Measurements from ENCODE around the gene MRPL53.
A peak's percentile ranks its signal among the peaks of the same experiment; 100 is the strongest.

MRPL53 gene

DNA sequence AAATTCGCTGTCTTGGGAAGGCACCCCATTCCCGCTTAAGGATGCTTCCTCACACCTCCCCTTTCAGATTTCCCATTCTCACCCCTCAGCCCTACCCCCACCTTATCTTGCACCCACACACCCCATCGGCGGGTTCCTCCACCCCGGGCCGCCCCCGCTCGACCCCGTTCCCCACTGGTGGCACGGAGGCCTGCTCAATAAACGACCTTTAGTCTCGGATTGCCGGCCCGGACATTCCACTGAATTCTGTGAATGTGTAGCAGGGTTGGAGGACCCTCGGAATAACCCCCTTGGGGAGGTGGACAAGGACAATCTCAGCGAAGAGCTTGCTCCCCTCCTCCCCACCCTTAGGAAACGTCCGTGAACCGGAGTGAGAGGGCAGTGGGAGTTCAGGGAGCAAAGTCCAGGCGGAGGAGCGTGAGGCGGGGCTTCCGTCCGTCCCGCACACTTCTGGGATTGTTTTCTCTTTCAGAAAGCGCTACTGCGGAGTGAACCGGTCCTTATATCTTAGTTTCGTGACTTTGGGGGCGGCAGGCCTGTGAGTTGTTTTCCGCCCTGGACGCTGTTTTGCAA lies 29.8 kb upstream of the MRPL53 start:
- DNase-seq: no peak

DNA sequence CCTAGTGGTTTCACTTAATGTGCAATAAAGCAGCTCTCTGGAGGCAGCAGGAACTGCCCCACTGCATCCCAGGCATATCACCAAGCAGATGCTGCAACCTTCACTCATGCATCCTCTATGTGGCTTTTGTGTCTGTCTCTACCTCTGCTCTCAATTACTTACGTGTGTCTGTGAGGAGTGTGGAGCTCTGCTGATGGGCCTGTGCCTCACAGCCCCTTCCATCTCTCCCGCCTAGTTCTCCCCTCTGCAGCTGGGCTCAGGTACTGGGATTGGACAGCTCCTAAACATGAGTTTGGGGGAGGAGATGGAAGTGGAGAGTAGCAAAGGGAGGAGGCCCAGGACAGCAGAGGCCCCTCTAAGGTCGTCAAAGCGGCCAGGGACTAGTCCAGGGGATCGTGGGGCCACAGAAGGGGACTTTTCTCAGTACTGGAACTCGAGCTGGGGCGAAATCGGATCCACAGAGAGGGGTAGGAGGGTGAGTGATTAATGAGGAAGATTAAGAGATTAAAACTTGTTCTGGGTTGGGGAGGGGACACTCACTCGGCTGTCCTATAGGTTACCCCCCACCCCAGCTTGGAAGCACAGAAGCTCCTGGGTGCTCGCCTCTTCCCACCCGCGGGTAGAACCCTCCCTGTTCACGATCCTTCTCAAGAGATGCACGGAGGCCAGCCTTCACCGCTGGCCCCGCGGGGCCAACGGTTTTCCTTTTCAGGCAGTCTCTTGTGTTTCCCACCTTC lies 29.0 kb upstream of the MRPL53 start:
- peak; percentile 69 for DNase-seq

DNA sequence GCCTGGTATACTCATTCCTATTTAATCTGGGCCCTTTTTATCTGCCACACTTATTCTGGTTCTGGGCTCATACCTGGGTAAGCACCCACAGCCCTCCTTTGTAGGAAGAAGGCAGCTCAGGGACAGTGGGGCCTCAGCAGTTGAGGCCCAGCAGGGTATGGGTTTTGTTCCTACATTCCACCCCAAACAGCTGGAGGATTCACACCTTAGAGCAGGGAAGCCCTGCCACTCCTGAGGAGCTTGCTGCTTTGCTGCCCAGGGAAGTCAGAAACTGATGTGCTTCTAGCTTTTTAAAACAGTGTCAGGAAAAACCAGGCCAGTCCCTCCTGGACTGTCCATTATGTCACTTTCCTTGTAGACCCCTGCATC lies 28.1 kb upstream of the MRPL53 start:
- DNase-seq: no peak

DNA sequence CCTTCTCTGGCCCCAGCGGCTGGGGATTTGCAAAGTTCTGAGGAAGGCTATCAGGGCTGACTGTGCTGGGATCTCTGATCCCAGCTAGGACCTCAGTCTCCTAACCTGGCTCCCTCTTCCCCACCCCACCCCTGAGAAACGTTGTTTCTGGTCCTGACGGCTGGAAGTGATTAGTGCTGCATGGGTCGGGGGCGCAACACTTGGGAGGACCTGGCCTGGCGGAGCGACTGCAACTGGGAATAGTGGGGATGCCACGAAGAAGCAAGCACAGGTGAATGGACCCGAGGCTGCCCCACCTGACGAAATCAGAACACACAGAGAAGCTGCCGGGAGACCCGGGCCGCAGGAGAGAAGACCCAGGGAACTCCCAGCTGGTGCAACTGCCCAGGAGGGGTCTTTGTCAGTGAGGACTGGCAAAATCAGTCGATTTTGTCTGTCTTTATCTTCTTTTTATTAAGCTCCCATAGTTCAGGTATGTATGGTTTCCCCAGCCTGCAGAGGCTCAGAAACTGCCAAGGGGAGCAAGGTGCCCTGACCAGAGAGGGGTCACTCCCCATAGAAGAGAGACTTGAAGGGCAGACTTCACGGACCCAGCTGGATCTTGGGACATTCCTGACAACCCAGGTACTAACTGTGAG lies 27.6 kb upstream of the MRPL53 start:
- no peak for DNase-seq

DNA sequence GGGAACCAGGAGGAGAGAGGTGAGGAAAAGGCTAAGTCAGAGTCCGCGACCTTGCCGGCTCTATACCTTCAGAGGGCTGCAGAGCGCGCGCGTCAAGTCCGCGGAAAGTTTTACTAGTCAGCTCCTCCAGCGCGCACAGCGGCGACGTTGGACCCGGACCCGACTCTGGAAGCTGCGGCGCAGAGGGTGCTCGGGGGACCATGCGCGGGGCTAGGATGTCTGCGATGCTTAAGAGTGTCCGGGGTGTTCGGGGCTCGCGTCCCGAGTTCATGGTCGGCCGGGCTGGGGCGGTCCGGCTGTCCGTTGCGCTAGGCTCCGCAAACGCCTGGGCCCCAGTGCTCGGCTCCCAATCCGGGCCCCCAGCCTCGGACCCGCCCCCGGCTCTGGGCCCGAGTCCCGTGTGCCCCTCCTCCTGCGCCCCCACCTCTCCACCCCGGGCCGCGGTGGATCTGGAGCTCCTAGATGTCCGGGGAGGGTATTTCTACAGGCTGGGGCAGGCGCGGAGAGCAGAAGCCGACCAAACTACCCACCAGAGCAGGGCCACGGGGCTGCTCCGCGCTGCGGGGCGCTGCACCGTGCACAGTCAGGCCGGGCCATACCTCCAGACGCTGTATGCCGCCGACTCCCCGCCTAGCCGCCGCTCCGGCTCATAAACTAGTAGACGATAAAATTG lies 26.9 kb upstream of the MRPL53 start, which contains the start of gene LBX2:
TSS of gene LBX2 (minus strand) at position 337 of the 673 bp plus-strand sequence. CDS start at position 271, 66 bp downstream.
- DNase-seq: peak; percentile 70

DNA sequence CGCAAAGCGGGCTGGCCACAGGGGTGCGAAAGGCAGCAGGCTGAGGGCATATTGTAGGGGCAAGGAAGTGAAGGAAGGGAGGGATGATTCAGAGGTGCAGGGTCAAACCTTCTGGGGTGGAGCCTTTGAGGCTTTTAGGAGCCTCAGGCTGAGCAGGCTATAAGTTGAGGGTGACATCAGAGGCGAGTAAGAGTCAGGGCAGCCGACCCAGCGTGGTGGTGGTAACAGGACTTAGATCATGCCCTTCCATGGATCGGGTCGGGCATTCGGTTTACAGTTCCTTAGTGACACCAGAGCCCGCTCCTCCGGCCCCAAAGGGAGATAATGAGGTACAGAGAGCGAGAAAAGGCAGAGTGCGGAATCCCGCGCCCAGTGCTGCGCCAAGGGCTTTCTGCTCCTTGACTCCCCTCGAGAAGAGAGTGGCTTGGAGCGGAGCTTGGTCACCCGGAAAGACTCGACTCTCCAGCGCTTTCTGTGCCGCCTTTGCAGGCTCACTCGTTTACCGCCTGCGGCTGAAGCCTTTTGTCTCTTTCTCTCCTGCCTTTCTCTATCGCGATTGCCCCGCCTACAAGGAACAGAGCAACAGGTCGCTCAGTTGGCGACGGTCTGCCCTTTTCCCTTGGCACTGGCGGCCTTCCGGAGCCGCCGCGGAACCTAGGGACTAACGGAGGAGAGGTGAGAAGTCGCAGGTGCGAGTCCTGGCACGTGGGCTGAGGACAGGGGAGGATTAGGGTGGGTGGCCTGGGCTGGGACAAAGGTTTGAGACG lies 26.2 kb upstream of the MRPL53 start:
- DNase-seq: peak; percentile 73

DNA sequence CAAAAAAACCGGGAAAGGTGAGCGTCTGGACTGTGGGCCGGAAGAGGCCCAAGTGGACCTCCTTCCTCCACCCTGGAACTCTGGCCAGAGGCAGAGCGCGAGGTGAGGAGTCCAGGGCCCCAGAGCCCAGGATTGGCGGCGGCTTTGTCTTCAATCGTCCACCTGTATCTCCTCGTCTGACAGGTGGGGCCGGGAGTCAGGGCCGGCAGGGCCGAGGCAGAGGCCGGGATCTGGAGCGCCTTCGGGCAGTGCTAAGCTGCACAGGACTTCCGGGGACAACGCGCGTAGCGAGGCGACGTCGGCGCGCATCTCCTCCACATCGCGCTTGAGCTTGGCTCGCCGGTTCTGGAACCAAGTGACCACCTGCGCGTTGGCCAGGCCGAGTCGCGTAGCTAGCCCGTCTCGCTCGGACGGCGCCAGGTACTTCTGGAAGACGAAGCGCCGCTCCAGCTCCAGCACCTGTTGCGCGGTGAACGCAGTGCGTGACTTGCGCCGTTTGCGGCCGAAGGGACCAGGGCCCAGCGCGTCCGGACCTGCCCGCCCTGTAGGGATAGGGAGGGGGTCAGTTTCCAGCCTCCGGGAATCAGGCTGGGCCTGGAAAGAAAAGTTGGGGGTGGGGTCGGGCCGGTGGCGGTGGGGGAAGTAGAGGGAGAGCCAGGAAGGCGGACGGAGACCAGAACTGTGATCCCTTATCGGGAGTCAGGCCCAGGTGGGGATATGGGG lies 25.5 kb upstream of the MRPL53 start:
- DNase-seq: peak; percentile 77

DNA sequence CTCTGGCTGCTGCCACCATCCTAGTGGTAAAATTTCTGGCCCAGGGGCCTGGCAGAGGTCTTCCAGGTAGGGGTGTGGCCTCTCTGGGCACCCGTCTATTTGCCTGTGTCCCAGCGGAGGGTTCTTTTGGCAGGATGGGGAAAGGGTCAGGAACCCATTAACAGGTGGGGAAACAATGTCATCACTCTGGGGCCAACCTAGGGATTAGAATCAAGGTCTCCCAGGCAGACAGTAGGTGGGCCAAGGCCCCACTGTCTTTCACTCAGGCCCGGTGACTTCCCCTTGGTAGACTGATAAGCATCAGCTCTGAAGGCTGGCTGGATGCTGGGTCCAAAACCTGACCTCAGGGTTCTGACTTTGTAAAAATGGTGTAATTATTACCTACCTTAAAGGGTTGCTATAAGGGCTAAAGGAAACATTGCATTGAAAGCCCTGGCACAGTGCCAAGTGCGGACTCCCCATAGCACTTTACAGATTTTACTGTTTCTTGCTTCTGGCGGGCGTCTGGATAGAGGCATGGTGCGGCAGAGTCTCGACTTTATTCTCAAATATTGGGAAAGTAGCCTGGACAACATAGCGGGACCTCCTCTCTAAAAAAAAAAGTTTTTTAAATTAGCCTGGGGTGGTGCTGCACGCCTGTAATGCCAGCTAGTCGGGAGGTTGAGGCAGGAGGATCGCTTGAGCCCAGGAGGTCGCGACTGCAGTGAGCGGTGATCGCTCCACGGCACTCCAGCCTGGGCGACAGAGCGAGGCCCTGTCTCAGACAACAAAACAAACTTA lies 24.7 kb upstream of the MRPL53 start:
- peak; percentile 38 for DNase-seq

DNA sequence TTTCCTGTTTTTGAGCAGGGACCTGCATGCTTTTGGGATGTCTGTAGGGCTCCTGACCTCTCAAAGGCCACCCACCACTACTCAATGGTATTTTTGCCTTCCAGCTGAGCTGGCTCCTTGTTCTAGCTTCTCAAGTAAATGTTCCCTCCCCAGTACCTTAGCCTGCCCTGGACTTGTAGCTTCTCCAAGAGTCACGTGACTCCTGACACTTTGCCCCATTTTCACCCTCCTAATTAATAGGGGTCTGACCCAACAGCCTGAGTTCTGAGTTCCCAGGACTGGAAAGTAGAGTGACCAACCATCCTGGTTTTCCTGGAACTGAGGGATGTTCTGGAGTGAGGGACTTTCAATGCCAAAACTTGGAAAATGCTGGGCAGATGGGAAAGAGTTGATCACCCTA lies 23.0 kb upstream of the MRPL53 start:
- DNase-seq: peak; percentile 35

DNA sequence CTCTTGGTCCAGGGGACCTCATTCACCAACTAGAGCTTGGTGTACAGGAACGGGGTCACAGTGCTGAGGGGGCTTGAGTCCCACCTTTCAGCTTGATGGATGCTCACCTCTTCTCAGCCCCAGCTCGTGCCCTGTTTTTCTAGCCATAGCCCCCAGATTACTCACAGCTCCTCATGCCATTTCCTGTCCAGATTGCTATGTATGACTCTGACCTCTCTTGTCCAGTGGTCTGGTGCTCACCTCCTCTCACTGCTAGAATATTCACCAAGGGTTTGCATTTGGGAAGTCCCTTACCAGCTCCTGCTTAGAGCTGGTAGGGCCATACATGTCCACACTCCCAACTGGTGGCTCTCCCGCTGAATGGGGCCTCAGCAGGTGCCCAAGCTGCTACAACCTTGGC lies 21.1 kb upstream of the MRPL53 start:
- no peak for DNase-seq

DNA sequence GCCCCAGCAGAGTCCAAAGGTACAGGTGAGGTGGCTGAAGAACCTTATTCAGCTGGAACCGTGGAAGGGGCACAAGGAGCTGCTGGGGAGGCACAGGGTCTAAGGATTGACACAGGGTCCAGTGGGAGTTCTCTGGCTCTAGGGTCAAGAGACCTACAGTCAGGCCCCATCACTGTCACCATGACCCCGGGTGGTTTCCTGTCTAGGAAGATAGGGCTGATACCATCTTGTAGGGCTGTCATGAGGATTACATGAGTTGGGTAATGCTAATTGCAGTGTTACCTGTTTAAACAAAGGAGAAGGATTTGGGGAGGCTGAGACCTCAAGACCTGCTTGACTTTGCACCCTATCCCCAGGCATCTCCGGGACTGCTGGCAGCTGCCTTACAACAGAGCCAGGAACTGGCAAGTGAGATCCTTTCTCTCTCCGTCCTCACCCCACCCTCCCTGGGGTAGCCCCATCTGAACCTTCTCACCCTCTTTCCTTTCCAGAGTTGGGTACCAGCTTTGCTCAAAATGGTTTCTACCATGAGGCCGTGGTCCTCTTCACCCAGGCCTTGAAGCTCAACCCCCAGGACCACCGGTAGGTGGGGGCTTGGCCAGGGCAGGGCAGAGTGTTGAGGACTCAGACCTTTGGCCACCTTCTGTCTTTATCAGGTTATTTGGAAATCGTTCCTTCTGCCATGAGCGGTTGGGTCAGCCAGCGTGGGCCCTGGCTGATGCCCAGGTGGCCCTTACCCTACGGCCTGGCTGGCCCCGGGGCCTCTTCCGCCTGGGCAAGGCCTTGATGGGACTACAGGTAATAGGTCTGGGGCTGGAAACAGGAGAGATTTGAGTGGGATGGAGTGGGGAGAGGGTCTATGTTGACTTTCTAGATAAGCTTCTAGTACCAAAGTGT lies 19.4 kb upstream of the MRPL53 start:
- DNase-seq: no peak

DNA sequence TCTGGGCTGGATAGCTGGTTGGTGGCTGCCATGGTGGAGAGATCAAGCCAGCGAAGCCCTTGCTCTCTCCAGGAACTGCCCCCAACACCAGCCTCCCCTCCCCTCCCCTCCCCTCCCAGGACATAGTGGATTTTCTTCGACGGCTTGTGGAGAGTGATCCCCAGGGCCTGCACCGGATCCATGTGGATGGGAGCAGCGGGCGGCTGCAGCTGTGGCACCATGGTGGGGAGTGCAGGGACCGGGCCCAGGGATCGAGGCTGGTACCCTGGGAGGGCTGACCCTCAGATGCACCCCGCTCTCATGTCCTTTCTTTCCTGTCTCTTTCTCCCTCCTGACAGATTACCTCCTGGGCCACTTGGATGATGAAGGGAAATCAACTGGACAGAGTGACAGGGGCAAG lies 17.4 kb upstream of the MRPL53 start:
- no peak for DNase-seq

DNA sequence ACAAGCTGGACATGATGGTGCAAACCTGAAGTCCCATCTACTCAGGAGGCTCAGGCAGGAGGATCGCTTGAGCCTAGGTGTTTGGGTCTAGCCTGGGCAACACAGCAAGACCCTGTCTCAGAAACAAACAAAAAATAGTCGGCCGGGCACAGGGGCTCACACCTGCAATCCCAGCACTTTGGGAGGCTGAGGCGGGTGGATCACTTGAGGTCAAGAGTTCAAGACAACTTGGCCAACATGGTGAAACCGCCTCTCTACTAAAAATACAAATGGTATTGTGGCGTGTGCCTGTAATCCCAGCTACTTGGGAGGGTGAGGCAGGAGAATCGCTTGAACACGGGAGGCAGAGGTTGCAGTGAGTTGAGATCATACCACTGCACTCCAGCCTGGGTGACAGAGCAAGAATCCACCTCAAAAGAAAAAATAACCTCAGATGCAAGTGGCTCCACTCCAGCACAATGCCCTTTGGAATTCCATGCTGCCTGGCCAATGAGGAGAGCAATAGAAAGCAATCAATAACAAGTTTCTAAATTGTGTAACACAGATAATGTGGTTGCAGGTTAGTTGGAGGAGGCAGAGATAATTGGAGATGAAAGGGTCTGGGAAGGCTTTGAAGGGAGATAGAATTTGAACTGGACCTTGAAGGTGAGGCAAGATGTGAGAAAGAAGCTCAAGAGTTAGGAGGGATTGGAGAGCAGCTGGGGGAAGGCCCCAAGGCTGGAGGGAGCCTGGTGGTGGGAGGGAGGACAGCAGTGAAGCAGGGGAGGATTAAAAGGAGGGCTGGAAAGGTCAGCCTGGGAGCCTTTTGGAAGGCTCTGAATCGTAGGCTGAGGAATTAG lies 16.4 kb upstream of the MRPL53 start:
- no peak for DNase-seq

DNA sequence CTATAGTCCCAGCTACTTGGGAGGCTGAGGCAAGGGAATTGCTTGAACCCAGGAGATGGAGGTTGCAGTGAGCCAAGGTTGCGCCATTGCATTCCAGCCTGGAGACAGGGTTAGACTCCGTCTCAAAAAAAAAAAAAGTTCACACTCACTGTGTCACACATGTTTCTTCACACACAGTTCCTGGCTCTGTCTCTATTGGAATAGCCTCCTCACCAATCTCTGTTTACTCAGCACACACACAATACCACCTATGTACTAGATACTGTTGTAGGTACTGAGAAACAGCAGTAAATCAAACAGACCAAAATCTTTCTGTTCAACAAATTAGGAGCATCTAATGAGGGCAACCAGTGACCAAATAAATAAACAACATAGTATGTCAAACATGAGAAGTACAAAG lies 13.7 kb upstream of the MRPL53 start:
- DNase-seq: no peak

DNA sequence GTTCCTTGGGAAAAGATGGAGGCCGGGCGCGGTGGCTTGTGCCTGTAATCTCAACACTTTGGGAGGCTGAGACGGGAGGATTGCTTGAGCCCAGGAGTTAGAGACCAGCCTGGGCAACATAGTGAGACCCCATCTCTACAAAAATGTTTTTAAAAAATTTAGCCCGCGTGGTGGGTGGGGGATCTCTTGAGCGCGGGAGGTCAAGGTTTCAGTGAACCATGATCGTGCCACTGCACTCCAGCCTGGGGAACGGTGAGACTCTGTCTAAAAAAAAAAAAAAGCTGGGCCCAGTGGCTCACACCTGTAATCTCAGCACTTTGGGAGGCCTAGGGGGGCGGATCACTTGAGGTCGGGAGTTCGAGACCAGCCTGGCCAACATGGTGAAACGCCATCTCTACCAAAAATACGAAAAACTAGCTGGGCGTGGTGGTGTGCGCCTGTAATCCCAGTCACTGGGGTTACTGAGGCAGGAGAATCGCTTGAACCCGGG lies 11.2 kb upstream of the MRPL53 start:
- DNase-seq: peak; percentile 31

DNA sequence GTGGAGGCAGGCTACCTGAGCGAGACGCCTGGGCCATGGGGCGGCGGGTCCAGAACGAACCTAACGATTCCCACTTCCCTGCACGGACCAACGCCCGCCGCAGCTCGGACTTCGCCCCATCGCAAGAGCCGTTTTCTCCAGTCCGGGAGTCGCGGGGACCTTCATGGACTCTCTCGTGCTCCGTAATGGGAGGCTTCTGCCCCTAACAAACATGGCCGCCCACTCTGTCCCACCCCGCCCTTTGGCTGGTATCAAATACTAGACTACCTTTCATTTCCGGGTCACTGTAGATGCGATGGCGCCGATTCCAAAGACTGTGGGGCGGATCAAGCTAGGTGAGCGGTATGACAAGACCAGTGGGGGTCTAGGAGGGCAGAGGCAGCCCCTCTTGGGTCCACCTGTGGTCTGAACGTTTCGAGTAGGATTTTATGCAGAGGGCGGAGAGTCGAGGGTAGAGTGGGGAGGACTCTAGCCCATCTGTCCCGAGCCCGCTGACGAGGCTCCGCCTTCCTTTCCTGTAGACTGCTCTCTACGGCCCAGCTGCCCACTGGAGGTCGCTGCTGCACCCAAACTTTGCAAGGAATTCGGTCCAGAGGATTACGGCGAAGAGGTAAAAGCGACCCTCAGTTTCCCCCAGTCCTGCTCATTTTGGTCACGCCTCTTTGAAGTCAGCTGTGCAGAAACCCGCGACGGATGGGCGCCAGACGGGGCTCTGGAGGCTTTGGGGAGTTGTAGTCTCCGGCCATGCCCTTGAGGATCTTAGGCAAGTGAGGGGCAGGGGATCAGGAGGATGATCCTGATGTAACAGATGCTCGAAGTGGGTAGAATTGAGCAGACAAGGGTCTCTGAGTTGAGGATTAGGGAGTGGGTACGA lies 10.6 kb upstream of the MRPL53 start, which contains the start of the genes CCDC142 and TTC31:
TSS of gene CCDC142 (minus strand) at position 198 of the 874 bp plus-strand sequence. CDS start at position 37, 161 bp downstream.
TSS of gene TTC31 (plus strand) at position 281 of the 874 bp plus-strand sequence. CDS start at position 296, 15 bp downstream.
- peak; percentile 97 for DNase-seq

DNA sequence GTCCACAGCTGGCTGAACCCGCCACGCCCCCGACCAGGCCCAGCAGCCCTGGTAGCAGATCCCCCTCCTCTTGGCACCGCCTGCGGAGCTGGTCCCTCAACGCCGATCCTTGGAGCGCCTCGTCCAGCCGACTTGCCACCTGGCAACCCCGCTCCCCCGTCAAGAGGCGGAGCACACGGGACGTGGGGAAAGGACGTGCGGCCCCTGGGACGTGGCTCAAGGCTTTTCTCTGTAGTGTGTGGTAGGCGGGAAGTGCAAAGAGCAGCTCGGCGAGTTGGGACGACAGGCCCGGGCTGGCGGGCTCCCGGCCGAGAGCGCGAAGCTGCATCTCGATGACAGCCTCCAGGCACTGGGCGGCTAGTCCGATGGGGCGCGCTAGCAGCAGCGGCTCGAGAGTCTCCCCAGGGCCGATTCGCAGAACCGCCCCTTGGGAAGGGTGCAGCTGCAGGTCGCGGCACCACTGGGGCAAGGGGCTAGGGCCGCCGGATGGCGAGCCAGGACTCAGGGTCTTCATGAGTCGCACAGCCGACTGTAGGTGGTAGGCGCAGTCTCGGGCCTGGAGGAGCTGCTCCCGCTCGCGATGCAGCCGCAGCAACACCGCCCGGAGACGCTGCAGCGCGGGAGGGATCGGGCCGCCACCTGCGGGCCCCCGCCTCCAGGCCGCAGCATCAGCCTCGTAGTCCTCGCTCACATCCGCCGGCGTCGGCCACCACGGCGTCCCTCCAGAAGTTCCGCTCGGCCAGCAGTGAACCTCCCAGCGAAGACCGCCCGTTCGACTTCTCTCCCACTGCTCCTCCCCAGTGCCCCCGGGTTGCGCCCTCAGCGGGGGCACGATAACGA lies 9.7 kb upstream of the MRPL53 start:
- peak; percentile 61 for DNase-seq

Measured in islet precursor cell (in vitro differentiated cells).